Measurements from ENCODE around the gene POLR2E.

POLR2E gene

DNA sequence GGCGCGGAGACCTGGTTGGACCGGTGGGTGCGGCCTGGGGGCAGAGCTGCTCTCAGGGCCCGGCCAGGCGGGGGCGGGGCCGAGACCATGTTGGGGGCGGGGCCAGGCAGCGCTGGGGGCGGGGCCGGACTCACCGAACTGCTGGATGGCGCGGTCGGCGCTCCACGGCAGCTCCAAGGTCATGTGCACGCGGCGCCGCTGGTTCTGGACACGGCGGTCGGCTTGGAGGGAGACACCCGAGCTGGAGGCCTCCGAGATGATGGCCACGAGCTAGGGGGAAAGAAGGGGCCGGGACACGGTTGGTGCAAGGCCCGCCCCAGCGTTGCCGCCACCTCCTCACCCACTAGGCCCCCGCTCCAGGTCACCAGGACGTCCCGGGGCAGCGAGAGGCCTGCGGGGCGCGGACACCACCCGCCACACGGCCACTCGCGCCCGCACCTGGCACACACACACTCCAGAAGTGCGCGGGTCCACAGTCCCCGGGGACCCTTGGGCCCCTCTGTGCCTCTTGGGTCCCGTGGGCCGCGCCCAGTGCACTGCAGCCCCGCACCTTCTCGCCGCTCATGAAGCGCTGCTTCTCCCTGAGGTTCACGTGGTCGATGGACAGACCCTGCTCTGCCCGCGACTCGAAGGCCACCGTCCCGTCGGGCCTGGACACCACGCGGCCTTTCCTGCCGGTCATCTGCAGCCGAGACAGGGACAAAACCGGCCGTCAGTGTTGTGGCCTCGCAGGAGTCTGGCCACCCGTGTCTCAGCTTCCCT, 17.3 kb upstream of the POLR2E start:
- TF ChIP-seq, protein P1, sequence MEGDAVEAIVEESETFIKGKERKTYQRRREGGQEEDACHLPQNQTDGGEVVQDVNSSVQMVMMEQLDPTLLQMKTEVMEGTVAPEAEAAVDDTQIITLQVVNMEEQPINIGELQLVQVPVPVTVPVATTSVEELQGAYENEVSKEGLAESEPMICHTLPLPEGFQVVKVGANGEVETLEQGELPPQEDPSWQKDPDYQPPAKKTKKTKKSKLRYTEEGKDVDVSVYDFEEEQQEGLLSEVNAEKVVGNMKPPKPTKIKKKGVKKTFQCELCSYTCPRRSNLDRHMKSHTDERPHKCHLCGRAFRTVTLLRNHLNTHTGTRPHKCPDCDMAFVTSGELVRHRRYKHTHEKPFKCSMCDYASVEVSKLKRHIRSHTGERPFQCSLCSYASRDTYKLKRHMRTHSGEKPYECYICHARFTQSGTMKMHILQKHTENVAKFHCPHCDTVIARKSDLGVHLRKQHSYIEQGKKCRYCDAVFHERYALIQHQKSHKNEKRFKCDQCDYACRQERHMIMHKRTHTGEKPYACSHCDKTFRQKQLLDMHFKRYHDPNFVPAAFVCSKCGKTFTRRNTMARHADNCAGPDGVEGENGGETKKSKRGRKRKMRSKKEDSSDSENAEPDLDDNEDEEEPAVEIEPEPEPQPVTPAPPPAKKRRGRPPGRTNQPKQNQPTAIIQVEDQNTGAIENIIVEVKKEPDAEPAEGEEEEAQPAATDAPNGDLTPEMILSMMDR (IDR thresholded peaks at IDR 0.05; ENCODE audit: low read depth, low read length), result no peak
- DNase-seq, result peak; percentile 77
- peaks cover 11% of the 10 kb centered on the region for H3K4me1 ChIP-seq

DNA sequence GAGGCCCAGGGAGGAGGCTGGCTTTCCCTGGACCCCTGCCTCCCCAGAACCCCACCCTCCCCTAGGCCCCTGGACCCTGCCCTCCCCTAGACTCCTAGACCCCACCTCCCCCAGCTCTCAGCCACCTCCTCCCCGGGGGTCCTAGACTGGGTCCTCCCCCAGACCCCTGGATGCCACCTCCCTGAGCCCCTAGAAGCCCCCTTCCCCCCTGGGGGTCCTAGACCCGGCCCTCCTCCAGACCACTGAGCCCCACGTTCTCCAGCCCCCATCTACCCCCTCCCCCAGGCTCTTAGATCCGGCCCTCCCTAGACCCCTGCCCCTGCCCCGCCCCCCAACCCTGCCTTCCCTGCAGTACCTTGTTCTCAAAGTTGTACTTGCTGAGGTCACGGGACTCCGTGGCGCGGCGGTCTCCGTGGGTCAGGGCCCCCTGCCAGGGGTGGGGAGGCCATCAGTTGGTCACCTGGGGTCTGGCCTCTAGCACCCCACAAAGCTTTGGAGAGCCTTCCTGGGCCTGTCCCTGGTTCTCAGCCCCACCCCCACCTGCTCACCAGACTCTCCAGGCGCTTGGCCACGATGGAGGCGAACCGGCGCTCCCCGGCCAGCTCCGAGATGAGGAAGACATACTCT, 16.6 kb upstream of the POLR2E start:
- Histone ChIP-seq H3K9me3 (no peaks in the 10 kb centered on the region), H3K4me1 (peaks cover 11% of the 10 kb centered on the region), H3K4me3 (ENCODE audit: low read depth, low read length) (no peak overlapping the region), H3K36me3 (peaks cover 32% of the 10 kb centered on the region), H3K27me3 (no peaks in the 10 kb centered on the region)
- no peak for DNase-seq
- TF ChIP-seq, protein P1 (IDR thresholded peaks at IDR 0.05; ENCODE audit: low read depth, low read length), result no peak

More for the DNA sequence above, 17.3 kb upstream of the POLR2E start:
- Histone ChIP-seq H3K36me3 (peaks cover 32% of the 10 kb centered on the region), H3K9me3 (no peaks in the 10 kb centered on the region), H3K4me3 (ENCODE audit: low read depth, low read length) (no peak overlapping the region), H3K27me3 (no peaks in the 10 kb centered on the region)

DNA sequence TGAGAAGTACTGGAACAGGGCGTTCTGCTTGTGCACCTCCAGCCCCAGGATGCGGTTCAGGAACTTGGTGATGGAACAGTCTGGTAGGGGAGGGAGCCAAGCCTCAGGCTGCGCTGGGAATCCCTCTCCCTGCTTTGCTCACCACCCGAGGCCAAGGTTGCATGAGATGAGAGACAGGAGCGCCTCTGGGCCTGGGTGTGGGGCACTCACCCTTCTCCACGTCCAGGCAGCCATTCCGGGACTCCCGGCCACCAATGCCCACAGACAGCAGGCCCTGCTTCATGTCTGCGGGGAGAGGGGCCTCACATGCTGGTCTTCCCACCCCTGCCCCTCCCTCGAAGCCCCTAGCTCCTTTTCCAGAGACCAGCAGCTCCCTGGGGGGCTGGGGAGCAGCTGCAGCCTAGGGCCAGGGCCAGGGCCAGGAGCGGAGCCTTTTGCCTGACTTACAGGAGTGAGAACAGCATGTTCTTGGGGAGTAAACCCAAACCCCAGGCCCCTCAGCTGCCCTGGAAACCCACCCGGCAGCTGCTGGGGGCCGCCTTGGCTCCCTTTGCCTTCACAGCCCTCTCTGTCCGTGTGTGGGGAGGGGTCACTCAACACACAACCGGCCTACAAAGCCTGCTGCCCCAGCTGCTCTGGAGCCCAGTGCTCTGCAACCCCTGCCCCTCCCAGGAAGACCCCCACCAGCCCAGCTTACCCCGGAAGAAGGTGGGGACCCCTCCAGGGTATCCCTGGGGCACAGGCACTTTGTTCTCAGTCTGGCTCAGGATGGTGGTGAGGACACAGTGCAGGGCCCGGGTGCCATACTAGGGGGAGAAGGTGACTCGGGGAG, 15.8 kb upstream of the POLR2E start:
- Histone ChIP-seq H3K4me3 (ENCODE audit: low read depth, low read length) (no peak overlapping the region), H3K9me3 (no peaks in the 10 kb centered on the region), H3K4me1 (peaks cover 11% of the 10 kb centered on the region), H3K36me3 (peaks cover 36% of the 10 kb centered on the region), H3K27me3 (no peaks in the 10 kb centered on the region)
- TF ChIP-seq, protein P1 (IDR thresholded peaks at IDR 0.05; ENCODE audit: low read depth, low read length), result no peak
- no peak for DNase-seq

DNA sequence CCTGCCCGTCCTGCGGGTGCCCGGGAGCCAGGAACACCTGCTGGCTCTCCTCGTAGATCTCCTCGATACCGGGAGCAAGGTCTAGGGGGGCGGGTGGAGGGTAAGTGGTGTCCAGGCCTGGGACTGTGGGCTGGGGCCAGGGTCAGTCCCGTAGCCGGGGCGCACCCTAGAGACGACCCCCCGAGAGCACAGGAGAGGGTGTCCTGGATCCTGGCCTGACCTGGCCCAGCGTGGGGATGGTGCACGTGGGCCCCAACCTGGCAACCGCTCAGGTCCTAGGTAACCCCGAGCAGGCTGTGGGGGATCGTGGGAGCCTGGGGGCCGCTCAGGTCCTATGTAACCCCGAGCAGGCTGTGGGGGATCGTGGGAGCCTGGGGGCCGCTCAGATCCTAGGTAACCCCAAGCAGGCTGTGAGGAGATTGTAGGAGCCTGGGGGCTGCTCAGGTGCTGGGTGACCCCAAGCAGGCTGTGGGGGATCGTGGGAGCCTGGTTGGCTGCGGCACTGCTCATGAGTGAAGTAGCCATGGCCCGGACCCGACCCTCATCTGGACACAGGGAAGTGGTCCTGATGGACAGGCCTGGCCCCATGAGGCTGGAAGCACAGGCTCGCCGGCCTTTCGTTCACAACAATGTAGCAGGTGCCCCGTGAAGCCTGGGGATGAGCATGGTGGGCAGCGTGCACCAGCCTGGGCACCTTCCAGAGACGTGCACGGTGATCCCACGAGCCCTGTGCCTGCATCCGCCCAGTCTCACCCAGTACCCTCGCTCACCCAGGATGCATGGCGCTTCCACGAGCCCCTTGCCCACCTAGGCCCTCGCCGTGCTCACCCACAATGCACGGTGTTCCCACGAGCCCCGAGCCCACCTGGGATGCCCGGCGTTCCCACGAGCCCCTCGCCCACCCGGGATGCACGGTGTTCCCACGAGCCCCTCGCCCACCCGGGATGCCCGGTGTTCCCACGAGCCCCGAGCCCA, 14.8 kb upstream of the POLR2E start:
- Histone ChIP-seq H3K4me3 (ENCODE audit: low read depth, low read length) (no peak overlapping the region), H3K4me1 (peaks cover 11% of the 10 kb centered on the region), H3K9me3 (no peaks in the 10 kb centered on the region), H3K27me3 (no peaks in the 10 kb centered on the region), H3K36me3 (peaks cover 37% of the 10 kb centered on the region)
- TF ChIP-seq, protein P1 (IDR thresholded peaks at IDR 0.05; ENCODE audit: low read depth, low read length), result no peak
- DNase-seq, result no peak

DNA sequence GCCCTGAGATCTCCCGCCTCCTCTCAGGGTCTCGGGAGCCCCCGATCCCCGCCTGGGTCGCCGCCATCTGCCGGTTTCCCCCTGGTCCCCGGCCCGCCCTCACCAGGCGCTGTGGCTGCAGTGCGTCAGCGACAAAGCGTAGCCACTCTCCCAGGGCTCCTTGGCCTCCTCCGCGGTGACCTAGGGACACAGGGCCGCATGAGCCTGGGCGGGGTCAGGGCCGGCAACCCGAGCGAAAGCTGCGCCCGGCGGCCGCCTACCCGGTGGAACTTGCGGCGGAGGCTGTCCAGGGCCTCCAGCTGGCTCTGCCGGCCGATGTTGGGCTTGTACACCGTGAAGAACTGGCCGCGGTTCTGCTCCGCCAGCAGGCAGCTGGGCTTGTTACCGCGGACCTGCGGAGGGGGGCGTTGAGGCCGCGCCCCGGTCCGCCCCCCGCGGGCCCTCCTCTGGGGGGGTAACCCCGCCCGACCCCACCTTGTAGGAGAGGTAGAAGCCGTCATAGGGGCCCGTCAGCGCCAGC, 13.9 kb upstream of the POLR2E start:
- no peak overlapping the region for H3K4me3 ChIP-seq (ENCODE audit: low read depth, low read length)
- H3K4me1 ChIP-seq, result peaks cover 11% of the 10 kb centered on the region
- no peak for DNase-seq
- TF ChIP-seq, protein P1 (IDR thresholded peaks at IDR 0.05; ENCODE audit: low read depth, low read length), result no peak
- no peaks in the 10 kb centered on the region for H3K9me3 ChIP-seq
- no peaks in the 10 kb centered on the region for H3K27me3 ChIP-seq
- peaks cover 35% of the 10 kb centered on the region for H3K36me3 ChIP-seq
